ENCODE results near the gene PDK4.
"Not testable (repeated sequence)": the region's sequence is repeated elsewhere in the genome, so short reads cannot be mapped to it uniquely, and the experiment has no call there.

The PDK4 gene

DNA sequence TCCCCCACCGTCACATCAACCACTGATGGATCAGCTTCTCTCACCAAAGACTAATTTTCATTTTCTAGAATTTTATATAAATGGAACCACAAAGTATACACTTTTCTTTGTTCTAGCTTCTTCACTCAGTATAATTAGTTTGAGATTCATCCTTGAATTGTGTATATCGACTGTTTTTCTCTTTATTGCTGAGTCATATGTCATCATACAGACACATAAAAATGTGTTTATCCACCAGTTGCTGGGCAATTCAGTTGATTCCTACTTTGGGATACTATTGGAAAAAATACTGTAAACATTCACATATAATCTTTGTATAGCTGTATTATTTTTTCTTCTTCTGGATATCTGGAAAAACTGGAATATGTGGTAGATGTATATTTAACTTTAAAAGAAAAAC is 26.6 kb downstream of the PDK4 start:
- no peak for DNase-seq (ENCODE audit: low read depth in 3 of 3)

DNA sequence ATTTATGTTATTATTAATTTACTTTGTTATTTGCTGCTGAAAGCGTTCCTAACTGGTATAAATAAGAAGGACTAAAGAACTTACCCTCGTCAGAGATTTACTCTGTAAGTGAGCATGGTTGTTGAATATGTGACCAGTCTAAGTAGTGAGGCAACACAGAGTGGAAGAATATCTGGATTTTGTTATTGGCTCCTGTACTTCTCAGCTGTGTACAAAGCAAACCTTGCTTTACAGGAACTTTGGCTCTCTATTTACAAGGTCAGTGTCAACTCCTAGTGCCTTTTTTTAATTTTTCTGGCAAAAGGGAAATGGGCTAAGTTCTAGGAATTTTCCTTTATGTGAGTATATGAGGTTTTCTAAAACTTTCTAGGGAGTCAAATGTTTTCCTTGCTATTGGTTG is 35.6 kb downstream of the PDK4 start:
- DNase-seq (ENCODE audit: low read depth in 3 of 3), result no peak

DNA sequence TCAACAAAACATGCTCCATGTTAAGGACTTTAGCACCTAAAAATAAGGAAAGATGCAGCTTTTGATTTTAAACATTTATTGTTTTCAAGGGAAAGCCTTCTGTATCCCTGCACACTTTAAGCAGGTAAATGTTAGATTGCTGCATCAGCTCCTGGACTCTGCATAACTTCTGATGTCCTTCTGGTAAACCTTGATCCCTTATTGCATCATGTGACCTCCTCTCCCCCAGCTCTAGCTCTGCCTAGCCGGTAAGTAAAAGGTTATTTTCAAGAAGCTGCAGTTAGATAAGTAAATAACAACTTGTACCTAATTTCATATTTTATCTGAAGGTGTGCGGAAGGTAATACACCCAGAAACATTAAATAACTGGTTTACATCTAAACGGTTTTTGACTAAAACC is 37.5 kb downstream of the PDK4 start:
- DNase-seq (ENCODE audit: low read depth in 3 of 3), result no peak

DNA sequence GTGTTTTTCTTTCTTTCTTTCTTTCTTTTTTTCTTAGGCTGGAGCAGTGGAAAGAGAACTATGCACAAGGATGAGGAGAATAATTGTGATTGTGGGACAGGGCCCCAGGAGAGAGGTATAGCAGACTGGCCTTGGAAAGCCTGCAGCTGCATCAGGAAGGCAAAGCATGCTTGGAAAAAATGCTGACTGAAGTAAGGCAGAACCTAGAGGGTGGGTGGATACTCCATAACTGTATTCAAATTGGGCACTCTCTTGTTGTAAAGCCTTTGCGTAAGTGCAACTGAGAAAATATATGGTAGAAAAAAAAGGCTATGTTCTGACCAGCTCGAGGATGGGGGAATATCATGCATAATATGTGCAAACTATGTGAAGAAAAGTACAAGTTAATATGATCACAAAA is 39.5 kb downstream of the PDK4 start:
- no peak for DNase-seq (ENCODE audit: low read depth in 3 of 3)

DNA sequence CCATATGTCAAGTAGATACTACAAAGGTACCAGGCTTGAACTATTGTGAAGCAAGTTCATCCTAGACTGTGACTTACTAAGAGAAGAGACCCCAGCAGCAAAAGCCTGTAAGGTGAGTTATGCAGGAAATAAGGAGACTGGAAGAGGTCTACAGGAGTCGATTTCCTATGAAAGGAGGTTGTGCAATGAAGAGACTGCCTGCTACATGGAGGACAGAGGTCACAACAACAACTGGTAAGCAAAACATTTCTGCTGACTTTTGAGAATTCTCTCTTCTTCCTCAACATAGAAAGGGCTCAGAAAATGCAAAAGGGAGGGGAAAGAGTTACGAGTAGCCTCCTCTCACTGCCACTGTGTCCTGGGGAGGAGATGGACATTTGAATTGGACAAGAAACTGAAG is 42.4 kb downstream of the PDK4 start:
- DNase-seq (ENCODE audit: low read depth in 3 of 3), result no peak

DNA sequence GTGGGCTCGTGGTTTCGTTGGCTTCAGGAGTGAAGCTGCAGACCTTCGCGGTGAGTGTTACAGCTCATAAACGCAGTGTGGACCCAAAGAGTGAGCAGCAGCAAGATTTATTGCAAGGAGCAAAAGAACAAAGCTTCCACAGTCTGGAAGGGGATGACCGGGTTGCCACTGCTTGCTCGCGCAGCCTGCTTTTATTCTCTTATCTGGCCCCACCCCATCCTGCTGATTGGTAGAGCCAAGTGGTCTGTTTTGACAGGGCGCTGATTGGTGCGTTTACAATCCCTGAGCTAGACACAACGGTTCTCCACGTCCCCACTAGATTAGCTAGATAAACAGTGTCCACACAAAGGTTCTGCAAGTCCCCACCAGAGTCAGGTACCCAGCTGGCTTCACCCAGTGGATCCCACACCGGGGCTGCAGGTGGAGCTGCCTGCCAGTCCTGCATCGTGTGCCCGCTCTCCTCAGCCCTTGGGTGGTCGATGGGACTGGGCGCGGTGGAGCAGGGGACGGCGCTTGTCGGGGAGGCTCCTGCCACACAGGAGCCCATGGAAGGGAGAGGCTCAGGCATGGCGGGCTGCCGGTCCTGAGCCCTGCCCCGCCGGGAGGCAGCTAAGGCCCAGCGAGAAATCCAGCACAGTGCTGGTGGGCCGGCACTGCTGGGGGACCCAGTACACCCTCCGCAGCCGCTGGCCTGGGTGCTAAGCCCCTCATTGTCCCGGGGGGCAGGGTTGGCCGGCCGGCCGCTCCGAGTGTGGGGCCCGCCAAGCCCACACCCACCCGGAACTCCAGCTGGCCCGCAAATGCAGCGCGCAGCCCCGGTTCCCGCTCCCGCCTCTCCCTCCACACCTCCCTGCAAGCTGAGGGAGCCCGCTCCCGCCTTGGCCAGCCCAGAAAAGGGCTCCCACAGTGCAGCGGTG is 44.0 kb downstream of the PDK4 start:
- not testable (repeated sequence) for DNase-seq (ENCODE audit: low read depth in 3 of 3)

DNA sequence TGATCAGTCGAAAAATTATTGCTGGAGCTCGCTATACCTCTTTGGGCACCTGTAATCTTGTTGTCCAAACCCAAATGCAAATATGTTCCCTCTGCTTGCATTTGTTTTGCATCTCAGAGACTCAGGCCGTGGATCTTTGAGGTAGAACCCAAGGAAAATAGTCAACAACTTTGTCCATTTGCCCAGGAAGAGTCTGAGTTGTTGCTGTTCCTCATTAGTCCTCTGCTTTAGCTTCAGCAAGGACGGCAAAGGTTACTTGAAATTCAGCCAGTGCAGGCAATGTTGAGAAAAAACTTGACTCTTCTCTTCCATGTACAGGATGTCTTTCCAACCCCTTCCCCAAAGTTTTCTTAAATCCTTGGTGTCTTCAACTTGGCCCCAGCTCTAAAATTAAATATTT is 45.8 kb downstream of the PDK4 start:
- DNase-seq (ENCODE audit: low read depth in 3 of 3), result no peak

DNA sequence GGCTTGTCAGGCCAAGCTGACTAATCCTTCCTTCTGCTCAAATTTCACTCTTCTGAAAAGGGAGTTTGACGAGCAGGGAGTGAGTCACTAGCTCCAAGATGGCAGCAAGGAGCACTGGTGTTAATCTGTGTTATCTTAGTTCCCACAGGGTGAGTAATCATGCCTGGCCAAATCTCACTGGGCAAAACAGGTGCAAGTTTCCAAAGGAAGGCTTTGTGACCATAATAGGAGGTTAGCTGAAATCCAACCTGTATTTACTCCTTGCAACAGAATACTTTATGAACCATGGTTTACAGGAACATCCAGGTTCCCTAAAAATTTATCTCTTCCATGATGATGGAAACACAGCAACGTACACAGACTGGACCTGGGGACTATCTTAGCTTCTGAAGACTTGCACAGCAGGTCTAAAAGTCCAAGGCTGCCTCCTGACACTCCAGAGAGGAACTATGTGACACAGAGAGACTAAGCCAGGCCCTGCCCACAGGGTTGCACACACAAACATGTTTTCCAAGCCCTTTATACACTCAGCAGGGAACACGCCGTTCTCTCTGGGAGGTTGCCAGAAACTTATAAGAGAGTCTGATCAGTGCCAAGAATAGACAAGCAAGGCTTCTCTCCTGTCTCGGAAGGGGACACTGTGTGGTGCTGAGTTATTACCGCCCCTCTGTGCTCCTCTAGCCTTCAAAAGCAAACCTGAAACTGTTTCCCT is 46.3 kb downstream of the PDK4 start:
- DNase-seq (ENCODE audit: low read depth in 3 of 3), result no peak

DNA sequence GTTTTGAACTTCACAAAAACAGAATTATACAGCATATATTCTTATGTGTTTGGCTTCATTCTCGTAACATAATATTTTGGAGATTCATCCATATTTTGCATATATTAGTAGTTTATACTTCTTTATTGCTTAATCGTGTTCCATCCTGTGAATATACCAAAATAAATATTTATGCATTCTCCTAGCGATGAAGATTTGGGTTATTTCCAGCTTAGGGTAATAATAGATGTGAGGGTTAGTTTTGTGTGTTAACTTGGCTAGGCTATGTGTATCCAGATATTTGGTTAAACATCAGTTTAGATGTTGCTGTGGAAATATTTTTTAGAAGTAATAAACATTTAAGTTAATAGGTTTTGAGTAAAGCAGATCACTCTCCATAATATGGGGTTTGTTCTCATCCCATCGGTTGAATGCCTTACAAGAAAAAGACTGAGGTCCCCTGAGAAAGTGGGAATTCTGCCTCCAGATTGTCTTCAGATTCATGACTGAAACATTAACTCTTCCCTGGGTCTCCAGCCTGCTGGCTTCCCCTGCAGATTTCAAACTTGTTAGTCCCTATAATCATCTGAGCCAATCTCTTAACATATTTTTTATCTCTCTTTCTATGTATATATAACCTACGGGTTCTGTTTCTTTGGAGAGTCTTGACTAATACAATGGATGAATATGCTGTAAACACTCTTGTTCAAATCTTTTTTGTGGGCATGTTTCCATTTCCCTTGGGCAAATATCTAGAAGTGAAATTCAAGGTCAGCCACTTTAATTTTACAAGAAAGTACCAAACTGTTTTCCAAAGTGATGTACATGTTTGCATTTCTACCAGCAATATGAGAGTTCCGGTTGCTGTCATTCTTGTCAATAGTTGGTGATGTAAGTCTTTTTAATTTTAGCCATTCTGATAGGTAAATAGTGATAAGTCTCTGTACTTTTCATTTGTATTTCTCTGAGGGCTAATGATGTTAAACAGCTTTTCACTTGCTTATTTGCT is 48.7 kb downstream of the PDK4 start:
- no peak for DNase-seq (ENCODE audit: low read depth in 3 of 3)

DNA sequence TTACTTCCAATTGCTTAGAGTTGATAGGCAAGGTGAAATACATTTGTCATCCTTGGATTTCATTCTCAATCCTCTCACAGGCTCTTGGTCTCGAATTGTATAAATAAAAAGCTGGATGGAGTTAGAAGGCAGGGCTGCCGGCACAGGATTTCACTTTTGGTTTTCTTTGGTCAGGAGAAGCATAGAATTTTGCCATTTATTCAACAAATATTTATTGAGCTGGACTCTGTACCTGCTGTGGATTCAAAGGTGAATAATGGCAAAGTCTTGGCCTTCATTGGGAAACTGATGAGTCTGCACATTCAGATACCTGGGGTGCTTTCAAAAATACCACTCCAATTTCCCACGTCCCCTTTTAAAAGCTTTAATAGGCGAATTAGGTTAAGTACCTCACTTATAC is 49.7 kb downstream of the PDK4 start:
- no peak for DNase-seq (ENCODE audit: low read depth in 3 of 3)

DNA sequence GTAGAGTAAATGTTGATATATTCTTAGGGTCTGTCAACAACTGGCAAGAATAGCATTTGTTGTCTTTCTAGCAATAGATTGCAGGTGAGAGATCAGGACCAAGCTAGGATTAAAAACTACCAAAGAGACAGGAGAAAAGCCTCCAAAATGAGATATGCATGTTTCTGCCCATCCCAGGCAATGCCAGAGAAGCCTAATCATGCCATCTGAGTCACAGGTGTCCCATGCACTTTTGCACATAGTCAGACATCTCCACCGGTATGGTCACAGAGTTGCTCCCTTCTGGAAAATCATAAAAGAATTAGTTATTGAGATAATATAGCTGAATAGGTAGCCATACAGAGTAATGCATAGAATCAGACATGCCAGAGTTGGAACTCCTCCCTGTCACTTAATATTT is 50.6 kb downstream of the PDK4 start:
- no peak for DNase-seq (ENCODE audit: low read depth in 3 of 3)

DNA sequence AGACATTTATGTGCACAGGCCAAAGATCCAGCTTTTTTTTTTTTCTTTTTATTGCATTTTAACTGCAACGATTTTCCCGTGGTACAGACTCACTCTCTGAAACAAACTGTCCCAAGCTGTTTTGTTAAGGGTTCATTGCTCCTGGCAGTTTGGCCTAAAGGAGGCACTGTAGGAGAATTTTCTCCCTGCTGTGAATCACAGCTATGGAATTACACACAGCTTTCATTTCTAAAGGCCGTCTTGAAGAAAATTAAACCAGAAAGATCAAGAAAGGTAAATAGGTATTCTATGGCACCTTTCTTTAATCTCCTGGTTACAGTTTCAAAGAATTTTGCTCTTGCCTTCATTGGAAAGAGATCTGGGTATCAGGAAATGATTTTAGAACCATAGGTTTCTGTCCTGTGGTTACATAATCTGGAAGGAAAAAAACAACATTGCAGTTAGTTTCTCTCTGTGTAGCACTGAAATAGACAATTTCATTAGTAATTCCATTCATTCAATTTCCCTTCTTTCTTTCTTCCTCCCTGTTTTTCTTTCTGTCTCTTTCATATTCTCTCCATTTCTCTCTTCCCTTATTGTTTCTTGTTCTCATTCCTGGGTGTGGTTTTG is 51.2 kb downstream of the PDK4 start:
- no peak for DNase-seq (ENCODE audit: low read depth in 3 of 3)

DNA sequence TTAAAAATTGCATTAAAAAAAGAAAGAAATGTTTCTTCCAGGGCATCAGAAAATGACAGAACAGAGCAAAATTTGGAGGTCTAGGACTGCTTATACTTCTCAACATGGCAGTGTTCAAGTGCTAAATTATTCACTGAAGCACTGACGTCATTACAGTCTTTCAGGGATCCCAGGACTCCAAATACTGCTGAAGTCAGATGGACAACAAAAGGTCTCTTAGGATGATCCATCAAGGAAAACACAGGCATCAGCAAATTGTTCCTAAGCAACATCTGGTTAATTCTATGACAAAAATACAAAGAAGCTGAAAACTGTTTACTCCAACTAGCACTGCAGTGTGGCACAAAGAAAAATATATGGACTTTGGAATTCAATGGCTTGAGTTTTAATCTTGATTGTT is 52.1 kb downstream of the PDK4 start:
- no peak for DNase-seq (ENCODE audit: low read depth in 3 of 3)

DNA sequence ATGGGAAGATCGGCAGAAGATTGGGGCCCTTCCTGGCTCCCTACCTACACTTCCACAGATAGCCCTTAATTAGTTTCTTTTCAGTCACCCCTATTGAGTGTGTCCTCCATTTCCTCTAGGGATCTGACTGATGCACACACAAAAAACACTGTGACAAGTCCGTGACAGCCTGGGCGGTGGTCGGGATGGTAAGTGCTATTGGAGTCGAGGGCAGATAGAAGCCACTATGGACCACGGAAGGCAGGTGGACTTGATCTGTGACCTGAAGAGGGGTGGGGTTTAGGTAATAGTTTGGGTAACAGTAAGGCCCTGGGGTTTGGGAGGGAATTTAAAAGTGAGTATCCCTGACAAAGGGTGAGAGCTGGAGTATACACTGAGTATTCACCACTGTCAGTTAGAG is 53.0 kb downstream of the PDK4 start:
- no peak for DNase-seq (ENCODE audit: low read depth in 3 of 3)

DNA sequence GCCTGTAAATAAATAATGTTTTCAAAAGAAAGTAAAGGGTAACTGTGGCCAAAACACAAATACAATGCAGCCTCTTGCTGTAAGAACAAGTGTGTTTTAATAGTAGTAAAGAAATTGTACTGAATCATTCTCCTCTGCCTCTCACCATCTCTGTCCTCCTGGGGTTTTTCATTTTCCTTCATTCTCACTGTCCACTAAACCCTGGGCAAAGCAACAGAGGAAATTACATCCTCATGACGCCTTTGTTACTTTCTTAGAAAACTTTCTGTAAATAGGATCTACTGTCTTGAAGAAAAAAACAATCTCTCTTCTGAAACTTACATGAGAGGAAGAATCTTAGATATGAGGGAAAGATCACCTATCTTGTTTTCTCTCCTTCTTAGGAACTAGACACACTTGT is 56.0 kb downstream of the PDK4 start:
- no peak for DNase-seq (ENCODE audit: low read depth in 3 of 3)

DNA sequence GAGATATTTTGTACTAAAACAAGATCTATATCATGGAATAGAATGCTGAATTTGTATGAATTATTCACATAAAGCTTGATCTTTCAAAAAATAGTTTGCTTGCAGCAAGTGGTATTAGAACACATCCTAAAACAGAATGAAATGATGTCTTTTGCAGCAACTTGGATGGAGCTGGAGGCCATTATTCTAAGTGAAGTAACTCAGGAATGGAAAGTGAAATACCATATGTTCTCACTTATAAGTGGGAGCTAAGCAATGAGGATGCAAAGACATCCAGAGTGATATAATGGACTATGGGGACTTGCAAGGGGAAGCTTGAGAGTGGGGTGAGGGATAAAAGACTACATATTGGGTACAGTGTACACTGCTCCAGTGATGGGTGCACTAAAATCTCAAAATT is 56.9 kb downstream of the PDK4 start:
- DNase-seq (ENCODE audit: low read depth in 3 of 3), result no peak

DNA sequence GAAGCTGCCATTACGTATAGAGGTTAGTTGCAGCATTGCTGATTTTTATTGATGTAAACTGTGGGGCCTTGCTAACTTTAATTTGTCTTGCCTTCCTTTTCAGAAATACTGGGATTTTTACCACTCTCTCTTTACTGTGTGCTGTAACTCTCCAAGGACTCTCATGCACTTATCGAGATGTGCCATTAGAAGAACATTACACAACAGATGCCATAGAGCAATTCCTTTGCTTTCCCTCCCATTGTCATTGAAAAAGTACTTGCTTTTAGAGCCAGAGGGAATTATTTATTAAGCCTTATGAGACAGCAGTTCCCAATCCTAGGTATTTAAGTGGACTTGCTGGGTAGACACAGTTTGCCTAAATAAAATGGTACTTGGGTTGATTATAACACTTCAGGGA is 58.8 kb downstream of the PDK4 start:
- no peak for DNase-seq (ENCODE audit: low read depth in 3 of 3)

DNA sequence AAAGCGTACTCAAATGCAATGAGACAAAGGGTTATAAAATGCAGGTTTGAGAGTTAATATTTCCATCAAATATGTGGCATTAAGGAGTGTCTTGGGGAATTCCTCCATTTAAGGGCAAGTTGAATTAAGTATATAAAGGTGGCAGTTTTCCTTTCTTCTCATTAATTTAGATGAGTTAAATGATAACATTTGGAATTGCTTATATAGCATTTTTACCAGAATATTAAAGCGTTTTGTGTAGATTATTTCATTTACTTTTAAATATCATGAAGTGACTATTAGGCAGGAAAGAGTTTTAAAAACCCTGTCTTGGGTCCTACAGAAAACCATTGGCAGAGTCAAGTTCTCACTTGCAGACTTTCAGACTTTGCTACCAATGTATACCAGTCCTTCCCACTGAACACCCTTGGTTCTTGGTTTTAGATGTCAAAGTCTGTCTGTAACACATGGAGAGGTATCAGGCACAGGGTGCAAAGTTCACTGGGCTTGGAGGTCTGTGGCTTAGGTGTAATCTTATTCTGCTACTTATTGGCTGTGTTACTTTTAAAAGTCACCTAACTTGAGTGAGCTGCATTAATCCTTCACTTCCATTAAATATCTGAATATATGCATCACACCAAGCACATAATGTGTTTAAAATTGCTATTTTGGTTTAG is 59.5 kb downstream of the PDK4 start:
- DNase-seq (ENCODE audit: low read depth in 3 of 3), result no peak

DNA sequence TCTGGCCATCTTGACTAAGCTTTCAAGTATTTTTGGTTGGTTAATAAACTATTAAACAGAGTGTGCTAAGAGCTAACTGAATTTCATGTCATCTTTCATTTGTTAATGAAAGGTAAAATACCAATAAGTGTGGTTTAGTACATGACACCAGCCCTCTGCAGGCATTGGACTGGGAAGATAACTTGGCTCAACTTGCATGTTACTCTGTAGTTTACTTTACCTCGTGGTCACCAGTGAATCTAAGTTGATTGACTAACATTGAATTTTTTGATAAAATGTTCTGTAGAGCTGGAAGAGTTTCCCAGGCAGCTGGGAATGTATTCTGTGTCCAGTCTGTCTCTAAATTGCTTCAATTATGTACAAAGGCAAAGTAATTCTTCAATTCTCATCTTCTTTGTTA is 60.7 kb downstream of the PDK4 start:
- no peak for DNase-seq (ENCODE audit: low read depth in 3 of 3)

DNA sequence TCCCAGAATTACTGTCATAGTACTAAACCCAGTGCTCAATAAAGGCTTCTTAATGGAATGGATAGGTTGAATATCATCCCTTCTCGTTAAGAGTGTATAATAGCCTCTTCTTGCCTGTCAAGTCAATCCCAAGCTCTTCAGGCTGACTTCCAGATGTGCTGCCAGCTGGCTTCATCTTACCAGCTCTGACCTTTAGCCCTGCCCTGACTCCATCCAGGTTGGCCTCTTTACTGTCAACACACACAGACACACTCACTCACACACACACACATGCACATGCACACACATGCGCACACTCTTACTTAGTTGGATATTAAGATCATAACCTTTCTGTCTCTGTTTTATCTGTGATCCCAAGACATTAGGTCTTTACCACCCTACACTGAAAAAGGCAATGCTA is 61.5 kb downstream of the PDK4 start:
- no peak for DNase-seq (ENCODE audit: low read depth in 3 of 3)
